Fibroblast of lung (primary cell): ENCODE measurements around the gene UBAP2.

Experiments used
- CTCF ChIP-seq, 2 donors: IDR thresholded peaks in 1 of 2; conservative IDR thresholded peaks in 1 of 2; 1 replicate in 1 of 2; 2 replicates in 1 of 2; pipeline ENCODE4 v1.5.1; 2011 to 2012; ENCODE audit warnings: low read length in 2 of 2, control low read depth in 1 of 2, inconsistent platforms in 1 of 2, low read depth in 1 of 2, mild to moderate bottlenecking in 1 of 2
- EZH2 ChIP-seq: IDR thresholded peaks from 2 replicates; pipeline ENCODE4 v1.5.1; 2012; ENCODE audit warnings: low read length, control low read depth, mild to moderate bottlenecking; ENCODE audit errors: missing control alignments

- TF ChIP-seq CTCF (conservative IDR thresholded peaks at IDR 0.05 in 1 of 2, IDR thresholded peaks at IDR 0.05 in 1 of 2; ENCODE audit: low read depth in 1 of 2, low read length in 2 of 2) (no peak), EZH2 (no peak)
These were observed 72.3 kb downstream of the UBAP2 start for GRCh38 chr9:33976414-33976813.
